Kidney tubule cell (primary cell): ENCODE measurements around the gene SIGLEC9.
"Not testable (repeated sequence)": the region's sequence is repeated elsewhere in the genome, so short reads cannot be mapped to it uniquely, and the experiment has no call there.

ENCODE experiments used
- DNase-seq: peaks from one replicate; pipeline ENCODE4 v3.0.0-alpha.2; 2018; ENCODE audit warnings: low spot score

SIGLEC9 gene

DNA sequence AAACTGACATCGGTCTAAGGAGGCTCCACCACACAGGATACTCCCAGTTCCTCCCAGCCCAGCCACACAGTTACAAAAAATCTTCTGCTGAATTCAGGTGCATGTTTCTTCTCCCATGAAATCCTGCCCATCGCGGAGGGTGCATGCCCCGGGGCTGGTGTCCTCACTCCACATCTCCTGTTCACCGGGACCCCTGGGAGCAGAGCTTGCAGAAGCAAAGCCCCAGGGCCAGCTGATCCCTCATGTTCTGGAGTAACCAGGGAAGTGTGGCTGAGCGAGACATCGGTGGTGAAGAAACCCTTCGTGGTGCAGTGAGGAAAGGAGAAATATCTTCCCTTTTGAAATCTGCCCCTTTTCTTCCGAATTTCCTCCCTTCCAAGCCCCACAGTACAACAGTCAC lies 904 bp upstream of the SIGLEC9 start:
- no peak for DNase-seq

DNA sequence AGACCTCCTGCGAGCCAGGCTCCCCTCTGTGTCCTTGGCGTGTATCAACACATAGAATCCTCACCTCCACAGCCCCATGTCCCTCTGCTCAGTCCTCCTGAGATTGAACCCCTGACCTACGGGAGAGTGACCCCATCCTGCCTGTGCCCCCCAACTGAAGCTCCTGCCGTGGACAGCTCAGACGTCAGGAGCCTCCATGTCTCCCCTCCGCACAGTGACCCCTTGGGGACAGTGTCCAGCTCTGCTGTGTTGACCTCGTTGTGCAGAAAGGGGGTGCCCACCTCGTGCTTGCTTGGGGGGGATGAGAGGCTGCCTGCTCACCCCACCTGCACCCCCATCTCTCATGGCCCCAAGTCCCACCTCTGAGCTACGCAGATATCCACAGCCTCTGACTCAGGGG lies 490 bp upstream of the SIGLEC9 start:
- DNase-seq: no peak

DNA sequence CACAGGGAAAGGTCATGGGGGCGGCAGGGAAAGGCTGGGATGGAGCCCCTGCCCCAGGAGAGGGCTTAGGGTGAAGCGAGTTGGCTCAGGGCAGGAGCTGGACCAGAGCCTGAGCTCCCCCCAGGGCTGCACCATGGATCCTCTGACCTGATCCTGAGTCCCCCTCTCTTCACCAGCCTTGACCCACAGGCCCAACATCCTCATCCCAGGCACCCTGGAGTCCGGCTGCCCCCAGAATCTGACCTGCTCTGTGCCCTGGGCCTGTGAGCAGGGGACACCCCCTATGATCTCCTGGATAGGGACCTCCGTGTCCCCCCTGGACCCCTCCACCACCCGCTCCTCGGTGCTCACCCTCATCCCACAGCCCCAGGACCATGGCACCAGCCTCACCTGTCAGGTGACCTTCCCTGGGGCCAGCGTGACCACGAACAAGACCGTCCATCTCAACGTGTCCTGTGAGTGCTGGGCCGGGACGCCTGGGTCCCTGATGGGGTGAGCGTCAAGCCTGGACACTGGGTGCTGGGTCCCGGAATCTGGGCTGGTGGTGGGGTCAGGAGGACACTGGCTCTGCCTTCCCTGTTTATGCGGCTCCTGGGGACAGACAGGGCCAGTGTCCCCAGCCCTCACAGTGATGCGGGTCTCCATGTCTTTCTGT lies 842 bp downstream of the SIGLEC9 start:
- DNase-seq: no peak

GRCh38 chr19:51127032-51127431 lies 2.3 kb downstream of the SIGLEC9 start:
- no peak for DNase-seq

DNA sequence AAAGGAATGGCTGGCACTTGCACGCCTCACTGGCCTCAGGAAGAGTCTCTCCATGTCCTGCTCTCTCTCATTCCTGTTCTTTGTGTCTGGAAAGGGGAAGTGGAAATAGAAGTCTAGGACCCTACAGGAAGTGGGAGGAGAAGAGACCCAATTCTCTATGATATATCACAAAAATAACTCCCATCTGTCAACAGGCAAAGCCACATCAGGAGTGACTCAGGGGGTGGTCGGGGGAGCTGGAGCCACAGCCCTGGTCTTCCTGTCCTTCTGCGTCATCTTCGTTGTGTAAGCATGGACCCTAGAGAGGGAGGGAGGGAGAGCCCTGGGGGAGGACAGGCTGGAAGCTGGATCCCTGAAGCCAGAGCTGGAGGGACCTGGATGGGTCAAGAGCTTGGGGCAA lies 3.0 kb downstream of the SIGLEC9 start:
- no peak for DNase-seq

GRCh38 chr19:51128227-51128626 lies 3.5 kb downstream of the SIGLEC9 start:
- DNase-seq: no peak

DNA sequence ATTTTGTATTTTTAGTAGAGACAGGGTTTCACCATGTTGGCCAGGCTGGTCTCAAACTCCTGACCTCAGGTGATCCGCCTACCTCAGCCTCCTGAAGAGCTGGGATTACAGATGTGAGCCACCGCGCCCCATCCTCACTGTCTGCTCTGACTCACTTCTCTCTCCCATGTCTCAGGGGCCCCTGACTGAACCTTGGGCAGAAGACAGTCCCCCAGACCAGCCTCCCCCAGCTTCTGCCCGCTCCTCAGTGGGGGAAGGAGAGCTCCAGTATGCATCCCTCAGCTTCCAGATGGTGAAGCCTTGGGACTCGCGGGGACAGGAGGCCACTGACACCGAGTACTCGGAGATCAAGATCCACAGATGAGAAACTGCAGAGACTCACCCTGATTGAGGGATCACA lies 5.0 kb downstream of the SIGLEC9 start:
- DNase-seq: no peak

- no peak for DNase-seq
These were observed 7.3 kb downstream of the SIGLEC9 start for GRCh38 chr19:51131780-51132680.

GRCh38 chr19:51135004-51135403 lies 10.3 kb downstream of the SIGLEC9 start:
- no peak for DNase-seq

DNA sequence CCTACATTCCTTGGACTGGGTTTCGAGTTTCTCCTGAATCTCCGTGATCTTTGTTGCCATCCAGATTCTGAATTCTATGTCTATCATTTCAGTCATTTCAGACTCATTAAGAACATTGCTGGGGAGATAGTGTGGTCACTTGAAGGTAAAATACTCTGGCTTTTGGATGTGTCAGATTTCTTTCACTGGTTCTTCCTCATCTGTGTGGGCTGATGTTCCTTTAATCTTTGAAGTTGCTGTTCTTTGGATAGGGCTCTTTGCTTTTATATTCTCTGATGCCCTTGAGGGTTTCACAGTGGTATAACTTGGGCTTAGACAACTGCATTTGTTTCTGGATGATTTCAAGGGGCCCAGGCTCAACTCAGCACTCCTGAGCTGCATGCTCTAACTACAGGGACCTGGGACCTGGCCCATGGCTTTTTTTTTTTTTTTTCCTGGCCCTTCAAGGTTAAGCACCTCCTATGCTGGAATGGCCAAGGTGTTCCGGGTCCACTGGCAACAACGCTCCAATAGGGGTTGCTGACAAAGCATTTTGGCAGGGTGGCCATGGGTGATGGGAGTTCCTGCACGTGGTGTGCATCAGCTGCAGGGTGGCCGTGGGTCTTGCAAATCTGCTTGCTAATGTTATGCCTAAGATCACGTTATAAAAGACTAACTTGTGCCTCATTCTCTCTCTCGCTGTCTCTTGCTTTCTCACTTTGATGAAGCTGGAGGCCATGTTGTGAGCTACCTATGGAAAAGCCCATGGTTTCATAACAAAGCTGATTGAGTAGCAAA lies 11.5 kb downstream of the SIGLEC9 start:
- DNase-seq: no peak

DNA sequence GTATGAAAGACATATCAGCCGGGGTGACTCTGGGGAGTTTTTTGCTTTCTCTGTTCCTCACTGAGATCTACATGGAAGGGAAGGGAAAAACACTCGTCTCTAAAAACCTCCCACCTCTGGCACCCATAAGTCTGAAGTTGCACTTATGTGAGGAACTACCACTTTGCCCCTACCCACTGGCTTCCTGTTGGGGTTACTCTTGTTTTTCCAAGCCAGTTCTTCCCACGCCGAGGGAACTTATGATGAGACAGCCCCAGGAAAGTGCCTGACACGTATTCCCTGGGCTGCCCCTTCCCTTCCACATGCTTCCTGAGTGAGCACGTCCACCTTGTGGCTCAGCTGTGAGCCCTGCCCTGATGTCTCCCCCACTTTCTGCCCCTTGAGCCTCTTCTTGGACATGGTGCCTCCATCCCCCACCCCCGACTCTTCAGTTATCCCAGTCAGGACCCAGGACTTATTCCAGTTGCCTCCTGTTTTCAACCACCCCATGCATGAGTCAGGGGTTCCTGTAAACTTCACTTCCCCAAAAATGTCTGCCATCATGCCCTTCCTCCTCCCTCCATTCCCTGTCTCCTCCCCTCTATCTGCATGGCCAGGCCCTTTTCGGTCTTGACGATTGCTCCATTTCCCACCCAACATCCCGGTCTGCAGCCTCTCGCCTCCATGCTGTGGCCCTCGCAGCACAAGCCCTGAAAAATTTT lies 12.3 kb downstream of the SIGLEC9 start:
- DNase-seq: no peak

DNA sequence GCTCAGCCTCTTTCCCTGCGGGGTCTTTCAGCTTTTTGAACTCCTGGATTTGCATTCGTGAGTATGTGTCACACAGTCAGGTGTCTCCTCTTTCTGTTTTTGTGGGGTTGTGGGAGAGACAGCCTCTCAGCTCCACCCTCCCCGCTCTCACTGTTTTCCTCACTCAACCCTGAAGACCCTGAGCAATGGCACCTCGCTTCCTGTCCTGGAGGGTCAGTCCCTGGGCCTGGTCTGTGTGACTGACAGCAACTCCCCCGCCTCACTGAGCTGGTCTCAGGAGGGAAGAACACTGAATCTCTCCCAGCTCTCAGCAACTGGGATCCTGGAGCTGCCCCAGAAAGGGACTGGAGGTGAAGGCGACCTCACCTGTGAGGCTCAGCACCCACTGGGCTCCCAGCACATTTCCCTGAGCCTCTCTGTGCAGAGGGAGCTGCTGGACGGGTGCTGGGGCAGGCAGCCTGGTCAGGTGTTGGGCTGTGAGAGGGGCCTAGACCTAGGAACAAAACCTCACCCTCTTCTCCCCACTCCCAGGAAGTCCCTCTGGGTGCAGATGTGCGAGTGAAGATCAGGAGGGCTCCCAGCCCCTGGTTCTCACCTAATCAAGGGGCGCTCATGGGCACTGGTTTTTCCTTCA lies 13.2 kb downstream of the SIGLEC9 start:
- DNase-seq: no peak

GRCh38 chr19:51138549-51138979 lies 13.9 kb downstream of the SIGLEC9 start:
- DNase-seq: no peak

GRCh38 chr19:51139299-51140014 lies 14.8 kb downstream of the SIGLEC9 start:
- DNase-seq: no peak

DNA sequence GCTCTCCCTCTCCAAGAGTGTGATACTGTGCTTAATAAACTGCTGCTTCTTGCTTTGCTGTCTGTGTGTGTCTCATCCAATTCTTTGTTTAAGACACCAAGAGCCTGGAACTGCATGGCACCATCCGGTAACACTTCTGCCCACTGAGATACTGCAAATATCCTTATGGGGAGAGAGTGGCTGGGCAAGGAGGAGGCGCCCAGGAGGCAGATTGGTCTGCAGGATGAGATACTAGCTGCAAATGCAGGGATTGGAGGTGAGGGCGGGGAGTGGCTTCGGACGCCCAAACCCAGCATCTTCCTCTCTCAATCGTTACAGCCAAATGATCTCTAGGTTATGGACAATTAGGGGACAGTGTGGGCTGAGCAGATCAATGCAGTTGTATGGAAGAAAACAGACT lies 15.7 kb downstream of the SIGLEC9 start:
- DNase-seq: no peak

DNA sequence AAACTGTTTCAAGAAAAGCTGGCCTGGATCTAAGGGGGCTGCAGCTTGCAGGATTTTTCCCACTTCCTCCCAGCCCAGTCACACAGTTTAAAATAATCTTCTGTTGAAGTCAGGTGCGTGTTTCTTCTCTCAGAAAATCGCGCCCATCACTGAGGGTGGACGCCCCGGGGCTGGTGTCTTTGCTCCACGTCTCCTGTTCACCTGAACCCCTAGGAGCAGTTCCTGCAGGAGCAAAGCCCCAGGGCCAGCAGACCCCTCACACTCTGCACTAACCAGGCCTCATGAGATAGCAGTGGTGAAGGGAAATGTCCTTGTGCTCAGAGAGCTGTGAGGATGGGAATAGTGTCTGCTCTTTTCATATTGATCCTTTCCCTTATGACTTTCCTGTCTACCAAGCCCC lies 16.5 kb downstream of the SIGLEC9 start:
- no peak for DNase-seq

- DNase-seq: no peak
These were observed 17.4 kb downstream of the SIGLEC9 start, which contains the start of gene SIGLEC7 for GRCh38 chr19:51142119-51142518. TSS of gene SIGLEC7 (plus strand) at chr19:51142301. CDS start at chr19:51142370, 69 bp downstream.

GRCh38 chr19:51142809-51143475 lies 18.2 kb downstream of the SIGLEC9 start:
- not testable (repeated sequence) for DNase-seq

- DNase-seq: no peak
These were observed 18.8 kb downstream of the SIGLEC9 start for GRCh38 chr19:51143486-51143885.

GRCh38 chr19:51144482-51145045 lies 19.9 kb downstream of the SIGLEC9 start:
- DNase-seq: no peak
